ENCODE results near the gene PAX2.

PAX2 gene

DNA sequence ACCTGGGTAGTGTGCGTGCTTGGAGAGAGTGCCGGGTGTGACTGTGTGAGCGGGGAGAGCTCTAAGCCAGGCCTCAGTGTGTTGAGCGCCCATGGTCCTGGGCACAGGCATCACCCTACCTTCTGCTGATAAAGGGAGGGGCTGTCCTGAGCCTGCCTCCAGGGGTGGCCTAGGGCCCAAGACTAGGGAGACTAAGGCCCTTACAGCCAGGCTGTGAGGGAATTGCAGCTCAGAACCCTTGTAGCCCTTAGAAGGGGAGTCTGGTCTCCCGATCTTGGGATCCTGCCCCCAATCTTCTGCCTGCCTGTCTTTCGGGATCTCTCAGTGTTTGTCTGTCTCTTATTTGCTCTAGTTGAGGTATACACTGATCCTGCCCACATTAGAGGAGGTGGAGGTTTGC, 41.2 kb downstream of the PAX2 start:
- no peak for DNase-seq (ENCODE audit: low spot score)
- no peak for TF ChIP-seq CTCF (IDR thresholded peaks at IDR 0.05; ENCODE audit: borderline replicate concordance, control extremely low read depth, extremely low read depth, insufficient read depth, missing control alignments)
- in situ Hi-C loops (cut with MboI; ENCODE audit: low sequenced_read_pairs, unreplicated experiment), result no loop called here

DNA sequence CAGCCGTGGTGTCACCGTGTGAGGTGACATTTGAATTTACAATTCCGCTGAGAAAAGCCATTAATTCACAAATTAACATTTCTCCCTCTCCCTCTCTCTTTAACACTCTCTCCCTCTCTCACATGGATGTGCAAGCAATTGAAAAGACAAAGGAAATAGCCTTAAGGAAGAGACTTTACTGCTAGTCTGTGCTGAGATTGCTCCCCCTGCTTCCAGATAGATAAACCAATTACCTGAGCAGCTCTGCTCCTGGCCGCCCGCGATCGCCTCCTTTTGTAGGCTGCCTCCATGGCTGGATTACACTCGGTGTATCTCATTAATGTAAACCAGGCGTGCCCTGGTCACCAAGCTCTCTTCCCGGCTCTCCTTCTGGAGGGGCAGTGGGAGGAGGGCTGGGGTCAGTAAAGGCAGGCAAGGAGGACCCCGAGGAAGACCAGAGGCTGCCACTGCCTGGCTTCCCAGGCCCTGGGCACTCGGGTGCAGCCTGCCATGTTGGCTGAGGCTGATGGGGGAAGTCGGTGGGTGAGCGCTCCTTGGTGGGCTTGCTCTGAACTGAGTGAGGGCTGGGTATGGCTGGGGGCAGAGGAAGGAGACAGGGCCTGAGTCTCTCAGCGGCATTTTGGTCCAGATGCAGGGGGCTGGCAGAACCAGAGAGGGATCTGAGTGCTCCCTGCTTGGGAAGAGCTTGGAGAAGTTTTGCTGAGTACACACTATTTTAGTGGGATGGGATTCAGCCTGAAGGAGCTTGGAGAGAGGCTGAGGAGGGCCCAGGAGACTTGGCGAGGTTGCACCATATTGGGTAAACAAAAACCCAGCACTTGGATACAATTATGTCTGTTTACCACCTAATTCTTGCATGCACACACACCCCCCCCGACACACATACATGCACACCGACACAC, 42.9 kb downstream of the PAX2 start:
- in situ Hi-C loops (cut with MboI; ENCODE audit: low sequenced_read_pairs, unreplicated experiment), result no loop called here
- DNase-seq (ENCODE audit: low spot score), result no peak
- no peak for TF ChIP-seq CTCF (IDR thresholded peaks at IDR 0.05; ENCODE audit: borderline replicate concordance, control extremely low read depth, extremely low read depth, insufficient read depth, missing control alignments)

DNA sequence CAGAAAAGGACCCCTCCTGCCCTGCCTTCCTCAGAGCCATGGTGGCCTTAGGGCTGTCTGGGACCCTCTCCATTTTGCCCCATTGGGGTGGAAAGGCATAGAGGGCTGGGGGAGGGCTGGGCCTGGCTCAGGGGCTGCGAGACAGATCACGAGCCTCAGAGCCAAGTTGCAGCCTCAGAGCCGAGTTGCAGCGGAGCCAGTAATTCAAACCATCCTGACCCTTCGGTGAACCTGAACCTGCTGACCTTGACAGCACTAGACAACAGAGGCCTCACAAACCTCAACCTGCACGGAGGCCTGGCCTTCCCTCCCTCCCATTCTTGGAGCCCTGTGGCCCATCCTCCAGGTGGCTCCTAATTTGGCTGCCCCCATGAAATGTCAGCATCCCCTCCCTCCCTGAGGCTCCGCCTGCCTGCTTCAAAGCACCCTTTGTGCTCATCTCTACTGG, 45.4 kb downstream of the PAX2 start:
- DNase-seq (ENCODE audit: low spot score), result peak; percentile 22
- in situ Hi-C loops (cut with MboI; ENCODE audit: low sequenced_read_pairs, unreplicated experiment), result no loop called here
- no peak for TF ChIP-seq CTCF (IDR thresholded peaks at IDR 0.05; ENCODE audit: borderline replicate concordance, control extremely low read depth, extremely low read depth, insufficient read depth, missing control alignments)

DNA sequence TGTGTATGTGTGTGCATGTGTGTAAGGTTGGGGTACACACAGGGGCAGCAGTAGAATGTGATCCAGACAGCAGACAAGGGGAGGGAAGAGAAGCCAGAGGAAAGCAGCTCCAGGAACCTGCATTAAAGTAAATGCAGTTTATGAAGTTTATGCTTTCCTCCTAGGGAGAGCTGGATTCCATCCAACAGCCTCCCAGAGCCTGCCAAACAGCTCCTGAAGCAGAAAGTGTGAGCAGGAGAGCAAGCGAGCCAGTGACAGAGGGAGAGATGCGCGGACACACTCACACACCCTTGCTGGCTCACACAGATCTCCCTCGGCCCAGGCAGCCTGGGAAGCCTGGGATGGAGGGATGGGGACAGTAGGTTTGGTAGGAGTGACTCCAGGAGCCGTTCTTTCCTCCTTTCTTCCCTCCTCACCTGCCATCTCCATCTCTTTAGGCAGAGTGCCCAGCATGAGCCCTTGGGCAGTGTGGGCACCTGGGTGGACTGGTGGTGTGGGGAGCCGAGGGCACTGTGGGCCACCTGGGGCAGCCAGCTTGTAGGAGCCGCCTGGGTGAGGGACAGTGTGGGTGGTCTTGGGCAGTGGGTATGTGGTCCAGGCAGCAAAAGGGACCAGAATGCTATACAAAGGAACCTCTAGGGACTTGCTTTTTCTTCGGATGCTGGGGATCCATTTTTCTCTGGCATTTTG, 46.1 kb downstream of the PAX2 start:
- no peak for DNase-seq (ENCODE audit: low spot score)
- no peak for TF ChIP-seq CTCF (IDR thresholded peaks at IDR 0.05; ENCODE audit: borderline replicate concordance, control extremely low read depth, extremely low read depth, insufficient read depth, missing control alignments)
- in situ Hi-C loops (cut with MboI; ENCODE audit: low sequenced_read_pairs, unreplicated experiment), result no loop called here

GRCh38 chr10:100792574-100792973, 47.2 kb downstream of the PAX2 start:
- DNase-seq (ENCODE audit: low spot score), result no peak
- in situ Hi-C loops (cut with MboI; ENCODE audit: low sequenced_read_pairs, unreplicated experiment), result no loop called here
- TF ChIP-seq CTCF (IDR thresholded peaks at IDR 0.05; ENCODE audit: borderline replicate concordance, control extremely low read depth, extremely low read depth, insufficient read depth, missing control alignments), result no peak

DNA sequence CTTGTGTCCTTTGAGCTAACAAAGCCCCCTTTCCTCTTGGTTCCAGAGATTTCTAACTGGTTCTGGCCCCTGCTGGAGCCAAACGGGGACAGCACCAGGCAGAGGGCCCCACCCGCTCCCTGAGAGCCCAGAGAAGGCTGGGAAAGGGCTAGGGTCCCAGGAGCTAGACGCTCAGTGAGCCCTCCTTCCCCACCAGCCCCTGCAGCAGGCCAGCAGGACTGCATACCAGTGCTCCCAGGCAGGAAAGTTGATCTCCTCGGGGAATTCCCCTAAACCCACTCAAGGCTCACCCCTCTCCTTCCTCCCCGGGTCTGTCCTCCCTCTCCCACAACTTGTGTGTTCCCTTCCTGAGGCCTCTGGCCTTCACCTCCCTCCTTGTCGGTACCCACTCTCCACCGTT, 47.7 kb downstream of the PAX2 start:
- in situ Hi-C loops (cut with MboI; ENCODE audit: low sequenced_read_pairs, unreplicated experiment), result no loop called here
- no peak for DNase-seq (ENCODE audit: low spot score)
- TF ChIP-seq CTCF (IDR thresholded peaks at IDR 0.05; ENCODE audit: borderline replicate concordance, control extremely low read depth, extremely low read depth, insufficient read depth, missing control alignments), result no peak
